Testis (tissue), 3 donors: Measurements from ENCODE around the gene AFAP1L2. TPM values are rescaled to one million over a fixed set of nuclear protein-coding genes. Genes with fewer than 3 reads are reported as not detected.

Source experiments
- DNase-seq: peaks from one replicate; pipeline ENCODE4 v3.0.0-alpha.2; 2019
- H3K27ac ChIP-seq, 2 donors: fragments of 200-600 bp; sonication (generic); one replicate each; pipeline ENCODE4 v1.5.1; 2019
- H3K27me3 ChIP-seq: fragments of 200-600 bp; sonication (generic); one replicate; pipeline ENCODE4 v1.5.1; 2019
- H3K36me3 ChIP-seq: fragments of 200-600 bp; sonication (generic); one replicate; pipeline ENCODE4 v1.5.1; 2017; ENCODE audit warnings: low read depth; ENCODE audit errors: missing control alignments
- H3K4me1 ChIP-seq: fragments of 200-600 bp; sonication (generic); one replicate; pipeline ENCODE4 v1.5.1; 2019
- H3K4me3 ChIP-seq, 2 donors: fragments of 200-600 bp; sonication (generic); one replicate each; pipeline ENCODE4 v1.5.1; 2017 to 2019
- H3K9me3 ChIP-seq: fragments of 200-600 bp; sonication (generic); one replicate; pipeline ENCODE4 v1.5.1; 2017
- POLR2A ChIP-seq: fragments of 450-650 bp; IDR thresholded peaks from one replicate; pipeline ENCODE4 v1.6.1; 2017; ENCODE audit warnings: antibody characterized with exemption, mild to moderate bottlenecking, moderate library complexity
- WGBS, 2 donors: methylation state at CpG; one replicate each; pipeline ENCODE4 v1.1.5; 2018; 5-methylcytosine and 5-hydroxymethylcytosine counted together
- intact Hi-C: fragments of 100-400 bp; cut with DNase I; formaldehyde crosslinking; loops from one replicate; pipeline ENCODE4 v1.15.1; 2023; ENCODE audit warnings: low total_unique reads
- polyA plus RNA-seq: library from polyadenylated mRNA; stranded (reverse); fragments of 350-450 nt; fragmentation: Illumina TruSeq; extraction: RNeasy Lipid Tissue Mini Kit (QIAGEN cat#74804); gene quantifications from one replicate; pipeline ENCODE4 v1.2.3, GENCODE V29; 2014; ENCODE audit warnings: low read depth, low replicate concordance; ENCODE audit not compliant: insufficient read depth
- total RNA-seq, 2 donors: library from RNA; depleted of rRNA; stranded (reverse); fragments of >200 nt; gene quantifications; one replicate each; pipeline ENCODE4 v1.2.3, GENCODE V29; 2016
- TF ChIP-seq, protein P1 (sequence below), 3 experiments: fragments of 450-650 bp in 2 of 3; fragments of 200-600 bp in 1 of 3; sonication (generic) in 1 of 3; IDR thresholded peaks; one replicate each; pipeline ENCODE4 v1.5.1; 2016 to 2019; ENCODE audit warnings: antibody characterized with exemption in 3 of 3, mild to moderate bottlenecking in 2 of 3, moderate library complexity in 1 of 3

The AFAP1L2 gene
- total and polyA plus RNA-seq, 3 donors from 2014 or later, result 4.0 to 7.4 (median 6.9) TPM

DNA sequence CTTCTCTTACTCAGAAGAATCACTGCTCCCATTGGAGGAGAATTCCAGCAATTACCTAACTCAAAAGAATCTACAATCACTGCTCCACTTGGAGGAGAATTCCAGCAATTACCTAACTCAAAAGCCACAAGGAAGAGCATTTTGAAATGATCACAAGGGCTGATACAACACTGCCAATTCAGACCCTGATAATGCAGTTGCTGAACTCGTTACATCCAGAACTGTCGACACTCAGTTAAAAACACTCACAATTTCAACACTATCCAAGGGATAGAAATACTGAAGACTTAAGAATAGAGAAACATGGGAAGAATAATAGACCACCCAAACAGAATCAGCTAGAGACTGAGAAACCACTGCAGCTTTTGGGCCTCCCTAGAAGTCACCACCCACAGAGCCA, 27.8 kb downstream of the AFAP1L2 start:
- Histone ChIP-seq H3K36me3 (no peaks in the 10 kb centered on the region), H3K4me1 (no peaks in the 10 kb centered on the region), H3K27me3 (no peaks in the 10 kb centered on the region), H3K4me3 (no peak overlapping the region), H3K27ac (no peak overlapping the region), H3K9me3 (no peaks in the 10 kb centered on the region)
- WGBS, 2 donors, result 81% methylated on average over 2 of the region's 2 CpGs
- intact Hi-C loops, result no loop called here
- no peak for DNase-seq
- no peak for TF ChIP-seq POLR2A
- TF ChIP-seq, protein P1, sequence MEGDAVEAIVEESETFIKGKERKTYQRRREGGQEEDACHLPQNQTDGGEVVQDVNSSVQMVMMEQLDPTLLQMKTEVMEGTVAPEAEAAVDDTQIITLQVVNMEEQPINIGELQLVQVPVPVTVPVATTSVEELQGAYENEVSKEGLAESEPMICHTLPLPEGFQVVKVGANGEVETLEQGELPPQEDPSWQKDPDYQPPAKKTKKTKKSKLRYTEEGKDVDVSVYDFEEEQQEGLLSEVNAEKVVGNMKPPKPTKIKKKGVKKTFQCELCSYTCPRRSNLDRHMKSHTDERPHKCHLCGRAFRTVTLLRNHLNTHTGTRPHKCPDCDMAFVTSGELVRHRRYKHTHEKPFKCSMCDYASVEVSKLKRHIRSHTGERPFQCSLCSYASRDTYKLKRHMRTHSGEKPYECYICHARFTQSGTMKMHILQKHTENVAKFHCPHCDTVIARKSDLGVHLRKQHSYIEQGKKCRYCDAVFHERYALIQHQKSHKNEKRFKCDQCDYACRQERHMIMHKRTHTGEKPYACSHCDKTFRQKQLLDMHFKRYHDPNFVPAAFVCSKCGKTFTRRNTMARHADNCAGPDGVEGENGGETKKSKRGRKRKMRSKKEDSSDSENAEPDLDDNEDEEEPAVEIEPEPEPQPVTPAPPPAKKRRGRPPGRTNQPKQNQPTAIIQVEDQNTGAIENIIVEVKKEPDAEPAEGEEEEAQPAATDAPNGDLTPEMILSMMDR (IDR thresholded peaks at IDR 0.05), result no peak

DNA sequence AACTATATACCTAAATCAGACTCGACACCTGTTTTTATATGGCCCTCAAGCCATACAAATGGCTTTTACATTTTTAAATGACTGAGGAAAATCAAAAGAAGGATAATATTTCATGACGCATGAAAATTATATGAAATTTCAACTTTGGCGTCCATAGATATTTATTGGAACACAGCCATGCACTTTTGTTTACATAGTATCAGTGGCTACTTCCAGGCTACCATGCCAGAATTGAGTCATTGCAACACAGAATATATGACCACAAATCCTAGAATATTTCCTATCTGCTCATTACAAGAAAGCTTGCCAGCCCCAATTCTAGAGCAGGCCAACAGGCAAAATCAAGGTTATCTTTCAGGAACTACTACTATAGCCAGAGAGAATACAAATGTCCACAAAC, 29.3 kb downstream of the AFAP1L2 start:
- 70 to 75% methylated on average over 3 of the region's 3 CpGs for WGBS, 2 donors
- no peaks in the 10 kb centered on the region for H3K9me3 ChIP-seq
- intact Hi-C loops, result no loop called here
- TF ChIP-seq, protein P1 (IDR thresholded peaks at IDR 0.05), result no peak
- no peak for TF ChIP-seq POLR2A
- H3K4me3 ChIP-seq, result no peak overlapping the region
- no peak for DNase-seq
- no peaks in the 10 kb centered on the region for H3K4me1 ChIP-seq
- no peaks in the 10 kb centered on the region for H3K27me3 ChIP-seq
- H3K36me3 ChIP-seq, result no peaks in the 10 kb centered on the region
- no peak overlapping the region for H3K27ac ChIP-seq

DNA sequence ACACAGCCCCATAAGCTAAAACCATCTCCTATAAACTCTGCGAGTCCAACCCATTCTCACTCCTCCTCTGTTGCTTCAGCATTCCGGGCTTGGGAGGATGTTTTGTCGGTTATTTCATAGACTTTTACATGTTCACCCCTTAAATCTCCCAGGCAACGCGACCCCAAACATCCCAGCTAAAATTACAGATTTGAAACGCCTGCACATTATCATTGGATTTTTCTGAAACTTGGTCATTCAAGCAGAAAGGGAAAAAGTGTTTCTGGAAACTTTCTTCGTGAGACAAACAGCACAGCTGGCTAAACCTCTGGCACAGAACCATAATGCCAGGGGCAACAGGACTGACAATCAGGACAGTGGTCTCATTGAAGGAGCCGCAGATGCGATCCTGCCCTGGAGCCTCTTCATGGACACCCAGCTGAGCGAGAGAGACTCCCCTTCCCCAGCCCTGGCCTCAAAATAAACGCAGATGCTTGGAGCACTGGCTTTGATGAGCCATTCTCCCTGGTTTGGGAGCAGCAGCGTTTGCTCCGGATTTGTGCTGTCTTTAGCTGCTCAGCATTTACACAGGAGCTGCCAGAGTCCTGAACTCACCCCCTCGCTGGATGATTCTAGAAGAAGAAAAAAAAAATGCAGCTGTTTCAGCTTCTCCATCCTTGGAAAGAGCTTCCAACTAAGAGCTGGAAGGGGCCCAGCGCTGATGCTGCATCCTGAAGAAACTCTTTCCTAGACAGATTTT, 30.1 kb downstream of the AFAP1L2 start:
- Histone ChIP-seq H3K27me3 (no peaks in the 10 kb centered on the region), H3K4me1 (no peaks in the 10 kb centered on the region), H3K36me3 (no peaks in the 10 kb centered on the region), H3K4me3 (no peak overlapping the region), H3K9me3 (no peaks in the 10 kb centered on the region), H3K27ac (peak overlapping the region in 1 of 2 donors; percentile 53)
- intact Hi-C loops, result no loop called here
- TF ChIP-seq POLR2A, result no peak
- TF ChIP-seq, protein P1 (IDR thresholded peaks at IDR 0.05), result no peak
- WGBS, 2 donors, result 44 to 49% methylated on average over 15 of the region's 15 CpGs
- DNase-seq, result peak; percentile 79

DNA sequence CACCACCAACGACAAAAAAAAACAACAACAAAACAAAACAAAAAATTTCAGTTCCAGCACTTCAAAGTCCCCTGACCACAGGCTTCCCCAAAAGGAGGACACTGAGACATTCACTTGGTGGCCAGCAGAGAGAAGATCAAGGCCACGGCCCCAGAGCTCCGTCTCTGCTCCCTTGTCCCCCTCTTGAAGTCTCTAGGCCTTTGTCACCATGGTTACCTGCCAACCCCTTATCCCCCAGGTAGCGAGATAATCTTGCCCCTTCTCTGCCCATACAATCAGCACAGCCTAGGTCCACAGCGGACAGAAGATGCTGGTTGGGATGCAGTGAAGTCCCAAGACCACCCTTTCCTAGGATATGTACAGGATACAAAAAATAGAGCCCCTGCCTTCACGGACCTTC, 30.7 kb downstream of the AFAP1L2 start:
- 62 to 63% methylated on average over 6 of the region's 6 CpGs for WGBS, 2 donors
- Histone ChIP-seq H3K4me1 (no peaks in the 10 kb centered on the region), H3K36me3 (no peaks in the 10 kb centered on the region), H3K27me3 (no peaks in the 10 kb centered on the region), H3K27ac (no peak overlapping the region), H3K9me3 (no peaks in the 10 kb centered on the region), H3K4me3 (no peak overlapping the region)
- intact Hi-C loops, result no loop called here
- TF ChIP-seq, protein P1 (IDR thresholded peaks at IDR 0.05), result no peak
- TF ChIP-seq POLR2A, result no peak
- no peak for DNase-seq

DNA sequence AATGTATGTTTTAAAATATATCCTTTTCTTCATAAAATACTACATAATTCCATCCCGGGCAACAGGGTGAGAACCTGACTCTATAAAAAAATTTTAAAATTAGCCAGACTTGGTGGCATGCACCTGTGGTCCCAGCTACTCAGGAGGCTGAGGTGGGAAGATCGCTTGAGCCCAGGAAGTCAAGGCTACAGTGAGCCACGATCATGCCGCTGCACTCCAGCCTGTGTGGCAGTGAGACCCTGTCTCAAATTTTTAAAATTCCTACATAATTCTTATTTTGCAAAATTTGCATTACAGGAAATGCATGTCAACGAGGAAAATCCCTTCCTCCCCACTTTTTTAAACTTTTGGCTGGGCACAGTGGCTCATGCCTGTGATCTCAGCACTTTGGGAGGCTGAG, 31.3 kb downstream of the AFAP1L2 start:
- Histone ChIP-seq H3K9me3 (no peaks in the 10 kb centered on the region), H3K27ac (no peak overlapping the region), H3K27me3 (no peaks in the 10 kb centered on the region), H3K36me3 (no peaks in the 10 kb centered on the region), H3K4me3 (no peak overlapping the region), H3K4me1 (no peaks in the 10 kb centered on the region)
- no peak for DNase-seq
- intact Hi-C loops, result no loop called here
- 86 to 88% methylated on average over 5 of the region's 5 CpGs for WGBS, 2 donors
- TF ChIP-seq POLR2A, result no peak
- TF ChIP-seq, protein P1 (IDR thresholded peaks at IDR 0.05), result no peak
